NCI-H748 (cell line): Measurements from ENCODE around the gene PDCD1.
"Not testable (repeated sequence)": the region's sequence is repeated elsewhere in the genome, so short reads cannot be mapped to it uniquely, and the experiment has no call there.

ENCODE experiments used
- DNase-seq: peaks from one replicate; lab custom pipeline; 2025; ENCODE audit not compliant: unreplicated experiment; lab: John Stamatoyannopoulos, UW

Gene PDCD1

GRCh38 chr2:241858206-241859016 lies at the start of gene PDCD1:
Gene PDCD1, minus strand, starts transcription at chr2:241858894. Its CDS starts 56 bp downstream, at chr2:241858838.
- DNase-seq, result no peak

GRCh38 chr2:241907831-241908230 lies 49.1 kb upstream of the PDCD1 start:
- not testable (repeated sequence) for DNase-seq

- DNase-seq, result peak; percentile 86
These were observed 48.3 kb upstream of the PDCD1 start for GRCh38 chr2:241906826-241907570.

- not testable (repeated sequence) for DNase-seq
These were observed 47.7 kb upstream of the PDCD1 start for GRCh38 chr2:241906378-241906770.

- DNase-seq, result no peak
These were observed 47.2 kb upstream of the PDCD1 start for GRCh38 chr2:241905716-241906377.

- DNase-seq, result no peak
These were observed 46.4 kb upstream of the PDCD1 start for GRCh38 chr2:241904791-241905710.

- no peak for DNase-seq
These were observed 45.5 kb upstream of the PDCD1 start for GRCh38 chr2:241904011-241904718.

GRCh38 chr2:241903121-241904010 lies 44.7 kb upstream of the PDCD1 start:
- no peak for DNase-seq

- no peak for DNase-seq
These were observed 43.8 kb upstream of the PDCD1 start for GRCh38 chr2:241902357-241902991.

- no peak for DNase-seq
These were observed 43.0 kb upstream of the PDCD1 start for GRCh38 chr2:241901500-241902351.

- no peak for DNase-seq
These were observed 42.3 kb upstream of the PDCD1 start for GRCh38 chr2:241901018-241901380.

- no peak for DNase-seq
These were observed 41.7 kb upstream of the PDCD1 start for GRCh38 chr2:241900251-241901017.

- no peak for DNase-seq
These were observed 40.0 kb upstream of the PDCD1 start for GRCh38 chr2:241898463-241899270.

GRCh38 chr2:241897231-241897916 lies 38.7 kb upstream of the PDCD1 start:
- DNase-seq, result no peak

- DNase-seq, result no peak
These were observed 38.1 kb upstream of the PDCD1 start for GRCh38 chr2:241896746-241897201.
